Suppressor macrophage (primary cell): Measurements from ENCODE around the gene SPSB4.
"Not testable (repeated sequence)": the region's sequence is repeated elsewhere in the genome, so short reads cannot be mapped to it uniquely, and the experiment has no call there.

Experiments used
- DNase-seq, 4 experiments: peaks; one replicate each; pipeline ENCODE4 v3.0.0-alpha.2; 2020 to 2022
- total RNA-seq, 17 experiments: gene quantifications; one replicate each; lab custom pipeline; 2026; ENCODE audit warnings: mixed read lengths in 6 of 17, inconsistent platforms in 3 of 17; lab: John Stamatoyannopoulos, UW

SPSB4 gene
- total RNA-seq = 0 to 1.8 (median 0.08) reads per million in 17 experiments

GRCh38 chr3:141050576-141051442 lies at the start of gene SPSB4:
SPSB4 (plus strand) TSS chr3:141051347; CDS start chr3:141066105, 14,758 bp downstream.
- peak; percentile 51 to 76 (median 60) for DNase-seq

GRCh38 chr3:141006344-141006743 lies 44.8 kb upstream of the SPSB4 start:
- DNase-seq = no peak

- DNase-seq = no peak
Observed at GRCh38 chr3:141009496-141009895, 41.7 kb upstream of the SPSB4 start.

DNA sequence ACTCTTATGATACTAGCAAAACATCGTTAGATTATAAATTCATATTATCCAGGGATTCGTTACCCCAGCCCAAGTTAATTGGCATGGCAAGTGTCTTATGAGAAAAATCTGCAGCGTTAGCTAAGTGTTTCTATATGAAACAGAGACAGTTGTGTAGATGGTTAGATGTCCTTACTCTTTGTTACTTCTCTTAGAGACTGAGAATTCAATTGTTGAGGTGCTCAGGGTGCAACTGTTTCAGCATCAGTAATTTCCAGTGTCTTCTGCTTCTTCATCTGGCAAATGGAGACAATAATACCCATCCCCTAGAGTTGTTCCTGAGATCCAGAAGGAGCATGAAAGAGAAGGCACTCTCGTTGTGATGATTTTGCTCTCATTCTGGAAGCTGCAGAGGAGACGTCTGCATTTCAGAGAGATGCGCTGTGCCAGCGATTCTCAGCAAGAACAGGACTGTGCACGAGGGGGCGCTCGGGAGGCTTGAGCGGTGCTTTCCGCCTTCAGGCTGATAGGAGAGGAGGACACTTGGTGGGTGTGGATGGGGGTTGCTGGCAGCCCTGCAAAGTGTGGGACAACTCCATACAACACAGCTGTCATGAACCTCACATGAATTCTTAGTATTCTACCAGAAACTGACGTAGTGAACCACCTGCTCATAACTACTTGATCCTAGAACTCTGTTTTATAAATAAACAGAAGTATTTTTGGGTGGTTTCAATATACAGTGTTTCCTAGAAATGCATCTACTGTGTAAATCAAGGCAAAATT lies 39.7 kb upstream of the SPSB4 start:
- DNase-seq = peak; percentile 80 to 90 (median 85)

GRCh38 chr3:141011997-141012262 lies 39.2 kb upstream of the SPSB4 start:
- DNase-seq = no peak

GRCh38 chr3:141012571-141012970 lies 38.6 kb upstream of the SPSB4 start:
- DNase-seq = peak in 3 of 4 experiments; percentile 11 to 32 (median 22)

DNA sequence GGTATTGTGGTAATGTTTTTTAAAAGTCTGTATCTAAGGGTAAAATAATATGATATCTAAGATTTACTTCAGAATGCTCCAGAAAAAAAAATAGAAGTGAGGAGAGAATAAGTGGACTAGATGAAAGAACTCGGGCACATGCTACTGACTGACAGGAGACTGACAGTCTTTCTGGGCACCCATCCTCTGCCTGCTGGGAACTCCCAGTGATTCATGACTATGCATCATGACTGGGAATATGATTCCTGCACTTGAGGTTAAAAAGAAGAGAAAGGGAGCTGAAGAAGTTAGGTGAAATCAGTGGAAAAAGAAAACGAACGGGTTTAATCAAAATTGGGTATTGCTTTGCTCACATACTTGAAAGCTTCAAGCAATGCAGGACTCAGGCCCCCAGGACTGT lies 35.7 kb upstream of the SPSB4 start:
- DNase-seq = no peak

- DNase-seq = not testable (repeated sequence)
Observed at GRCh38 chr3:141017366-141018322, 33.5 kb upstream of the SPSB4 start.

GRCh38 chr3:141019244-141019643 lies 31.9 kb upstream of the SPSB4 start:
- no peak for DNase-seq

GRCh38 chr3:141020143-141020830 lies 30.9 kb upstream of the SPSB4 start:
- DNase-seq = peak; percentile 57 to 86 (median 71)

- DNase-seq = no peak
Observed at GRCh38 chr3:141021261-141021660, 29.9 kb upstream of the SPSB4 start.

DNA sequence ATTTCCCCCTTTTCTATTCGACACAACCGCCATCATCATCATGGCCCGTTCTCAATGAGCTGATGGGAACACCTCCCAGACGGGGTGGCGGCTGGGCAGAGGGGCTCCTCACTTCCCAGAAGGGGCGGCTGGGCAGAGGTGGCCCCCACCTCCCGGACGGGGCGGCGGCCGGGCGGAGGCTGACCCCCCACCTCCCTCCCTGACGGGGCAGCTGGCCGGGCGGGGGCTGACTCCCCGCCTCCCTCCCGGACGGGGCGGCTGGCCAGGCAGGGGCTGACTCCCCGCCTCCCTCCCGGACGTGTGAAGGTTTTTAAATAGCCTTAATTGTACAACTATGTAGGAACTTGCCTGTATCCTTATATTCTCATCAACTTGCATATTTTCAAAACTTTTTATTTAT lies 20.9 kb upstream of the SPSB4 start:
- no peak for DNase-seq

DNA sequence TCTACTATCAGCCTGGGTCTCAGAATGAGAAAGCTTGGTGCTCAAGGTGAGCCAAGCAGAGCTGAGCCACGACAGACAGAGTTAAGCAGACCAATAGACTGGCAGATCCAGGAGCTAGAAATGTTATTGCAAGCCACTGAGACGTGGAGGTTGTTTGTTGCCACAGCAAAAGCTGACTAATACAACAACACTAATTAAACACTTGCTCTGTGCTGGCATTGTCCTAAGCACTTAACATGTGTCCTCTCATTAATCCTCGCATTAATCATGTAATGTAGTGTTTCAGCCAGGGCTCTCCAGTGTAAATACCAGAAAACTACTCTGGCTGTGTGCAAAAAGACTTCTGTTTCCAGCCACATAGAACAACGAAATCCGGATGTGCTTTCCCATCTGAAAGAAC lies 11.6 kb upstream of the SPSB4 start:
- DNase-seq = no peak

GRCh38 chr3:141044695-141045641 lies 6.2 kb upstream of the SPSB4 start:
- no peak for DNase-seq

GRCh38 chr3:141045849-141046248 lies 5.3 kb upstream of the SPSB4 start:
- no peak for DNase-seq

GRCh38 chr3:141047168-141047567 lies 4.0 kb upstream of the SPSB4 start:
- DNase-seq = no peak

DNA sequence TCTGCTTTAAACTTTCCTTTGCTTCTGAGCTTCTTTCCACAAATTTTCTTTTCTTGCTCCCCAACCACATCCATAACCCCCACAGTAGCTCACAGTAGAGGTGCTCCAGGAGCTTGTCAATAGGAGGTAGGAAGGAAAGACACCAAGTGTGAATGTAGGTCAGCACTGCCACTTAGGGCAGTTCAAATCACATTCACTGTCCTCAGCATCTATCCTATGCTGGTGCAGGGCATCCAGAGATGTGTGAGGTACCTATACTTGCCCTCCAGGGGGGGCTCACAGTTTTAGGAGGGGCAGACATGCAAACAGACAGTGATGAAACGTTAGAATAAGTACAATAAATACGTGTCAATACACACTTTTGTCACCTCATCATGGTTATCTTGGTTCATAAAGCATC lies 1.5 kb upstream of the SPSB4 start:
- DNase-seq = peak in 3 of 4 experiments; percentile 22 to 39 (median 32)

- peak in 1 of 4 experiments; percentile 29 for DNase-seq
Observed at GRCh38 chr3:141051443-141052200, 475 bp downstream of the SPSB4 start.

- DNase-seq = no peak
Observed at GRCh38 chr3:141052201-141053069, 1.3 kb downstream of the SPSB4 start.
